Peyer's patch (tissue), 4 donors: ENCODE data around the gene ATOH8.

Experiments
- CTCF ChIP-seq, 6 experiments: fragments of 450-650 bp in 4 of 6; fragments of 200-600 bp in 2 of 6; sonication (generic) in 1 of 6; IDR thresholded peaks; one replicate each; pipeline ENCODE4 v1.5.1; 2017 to 2019; ENCODE audit warnings: antibody characterized with exemption in 6 of 6, mild to moderate bottlenecking in 3 of 6, moderate library complexity in 1 of 6
- POLR2A ChIP-seq, 2 donors: fragments of 450-650 bp; IDR thresholded peaks; one replicate each; pipeline ENCODE4 v1.5.1; 2017; ENCODE audit warnings: antibody characterized with exemption in 2 of 2, mild to moderate bottlenecking in 2 of 2, moderate library complexity in 2 of 2

GRCh38 chr2:85768713-85769112 is 14.9 kb downstream of the ATOH8 start:
- TF ChIP-seq POLR2A (IDR thresholded peaks at IDR 0.05), result no peak
- TF ChIP-seq CTCF (IDR thresholded peaks at IDR 0.05), result no peak
